WTC11 (cell line): Measurements from ENCODE around the gene MORN4. TPM values are rescaled to one million over a fixed set of nuclear protein-coding genes. Genes with fewer than 3 reads are reported as not detected.

Experiments used
- ATAC-seq: fragments of 200-7000 bp; cut with Tn5 transposase; 2 replicates; pipeline ENCODE4 v1.10.0; 2021; ENCODE audit warnings: mild to moderate bottlenecking, moderate library complexity
- CTCF ChIA-PET: fragments of 300-600 bp; sonication (Branson Sonifier 250); formaldehyde crosslinking; loops from one replicate; lab custom pipeline; 2021; ENCODE audit warnings: antibody characterized with exemption; lab: Charles Lee
- POLR2A ChIA-PET: fragments of 350-600 bp; sonication (Branson Sonifier 250); formaldehyde crosslinking; loops from one replicate; lab custom pipeline; 2021; ENCODE audit warnings: antibody characterized with exemption; lab: Charles Lee
- DNase-seq: peaks from one replicate; pipeline ENCODE4 v3.0.0; 2021; ENCODE audit warnings: low spot score
- H3K27ac Mint-ChIP-seq: 2 replicates; pipeline ENCODE4 v1.8.0; 2021; ENCODE audit warnings: mixed read lengths
- H3K27me3 Mint-ChIP-seq: 2 replicates; pipeline ENCODE4 v1.8.0; 2021; ENCODE audit warnings: low read depth, mild to moderate bottlenecking, moderate library complexity, mixed read lengths
- H3K36me3 Mint-ChIP-seq: 2 replicates; pipeline ENCODE4 v1.8.0; 2021; ENCODE audit warnings: mixed read lengths
- H3K4me1 Mint-ChIP-seq: 2 replicates; pipeline ENCODE4 v1.8.0; 2022; ENCODE audit warnings: mixed read lengths
- H3K4me3 Mint-ChIP-seq: 2 replicates; pipeline ENCODE4 v1.8.0; 2021; ENCODE audit warnings: mild to moderate bottlenecking, moderate library complexity, mixed read lengths
- H3K9me3 Mint-ChIP-seq: 2 replicates; pipeline ENCODE4 v1.8.0; 2021; ENCODE audit warnings: mixed read lengths
- CBFB ChIP-seq: sonication (generic); formaldehyde crosslinking; IDR thresholded peaks from 2 replicates; pipeline ENCODE4 v1.8.1; 2022; ENCODE audit warnings: mild to moderate bottlenecking, low read depth, missing genetic modification reagents
- ESRRA ChIP-seq: sonication (generic); formaldehyde crosslinking; IDR thresholded peaks from 2 replicates; pipeline ENCODE4 v1.8.1; 2022; ENCODE audit warnings: mild to moderate bottlenecking, missing genetic modification reagents, borderline replicate concordance
- ETV6 ChIP-seq: sonication (generic); formaldehyde crosslinking; IDR thresholded peaks from 2 replicates; pipeline ENCODE4 v1.8.1; 2022; ENCODE audit warnings: mild to moderate bottlenecking, missing genetic modification reagents
- FOXP1 ChIP-seq: sonication (generic); formaldehyde crosslinking; IDR thresholded peaks from 2 replicates; pipeline ENCODE4 v1.8.0; 2022; ENCODE audit warnings: missing genetic modification reagents, mild to moderate bottlenecking, moderate library complexity, borderline replicate concordance
- HMGA2 ChIP-seq: fragments of 250-450 bp; sonication (Bioruptor Pico); IDR thresholded peaks from 2 replicates; pipeline ENCODE4 v1.4.0; 2021; ENCODE audit warnings: mild to moderate bottlenecking, moderate library complexity
- KAT7 ChIP-seq: sonication (generic); formaldehyde crosslinking; IDR thresholded peaks from 2 replicates; pipeline ENCODE4 v1.8.1; 2023; ENCODE audit warnings: missing genetic modification reagents, mild to moderate bottlenecking, borderline replicate concordance
- MYBL2 ChIP-seq: sonication (generic); formaldehyde crosslinking; IDR thresholded peaks from 2 replicates; pipeline ENCODE4 v1.8.1; 2023; ENCODE audit warnings: mild to moderate bottlenecking, moderate library complexity, missing genetic modification reagents
- SMAD4 ChIP-seq: sonication (generic); formaldehyde crosslinking; IDR thresholded peaks from 2 replicates; pipeline ENCODE4 v1.8.0; 2022; ENCODE audit warnings: mild to moderate bottlenecking, missing genetic modification reagents
- SOX15 ChIP-seq: fragments of 250-450 bp; sonication (Bioruptor Pico); IDR thresholded peaks from 2 replicates; pipeline ENCODE4 v1.9.0; 2021; ENCODE audit warnings: mild to moderate bottlenecking
- TCF7 ChIP-seq: sonication (generic); formaldehyde crosslinking; IDR thresholded peaks from 2 replicates; pipeline ENCODE4 v1.8.0; 2022; ENCODE audit warnings: mild to moderate bottlenecking, low read depth, missing genetic modification reagents, moderate library complexity
- TEAD1 ChIP-seq: sonication (generic); formaldehyde crosslinking; IDR thresholded peaks from 2 replicates; pipeline ENCODE4 v1.8.0; 2022; ENCODE audit warnings: mild to moderate bottlenecking, missing genetic modification reagents
- TEAD4 ChIP-seq: sonication (generic); formaldehyde crosslinking; IDR thresholded peaks from 2 replicates; pipeline ENCODE4 v1.8.0; 2022; ENCODE audit warnings: mild to moderate bottlenecking, missing genetic modification reagents
- ZBTB21 ChIP-seq: sonication (generic); formaldehyde crosslinking; IDR thresholded peaks from 2 replicates; pipeline ENCODE4 v1.8.1; 2023; ENCODE audit warnings: mild to moderate bottlenecking, missing genetic modification reagents, borderline replicate concordance
- ZNF263 ChIP-seq: sonication (generic); formaldehyde crosslinking; IDR thresholded peaks from 2 replicates; pipeline ENCODE4 v1.8.1; 2022; ENCODE audit warnings: low read depth, mild to moderate bottlenecking, moderate library complexity, missing genetic modification reagents
- ZNF396 ChIP-seq: fragments of 250-450 bp; sonication (Bioruptor Pico); IDR thresholded peaks from 2 replicates; pipeline ENCODE4 v1.8.0; 2021; ENCODE audit warnings: mild to moderate bottlenecking, moderate library complexity, borderline replicate concordance
- ZNF416 ChIP-seq: fragments of 250-450 bp; sonication (Bioruptor Pico); IDR thresholded peaks from 2 replicates; pipeline ENCODE4 v1.9.0; 2021; ENCODE audit warnings: mild to moderate bottlenecking, inconsistent platforms
- ZNF423 ChIP-seq: fragments of 250-450 bp; sonication (Bioruptor Pico); IDR thresholded peaks from 2 replicates; pipeline ENCODE4 v2.1.2; 2022; ENCODE audit warnings: mild to moderate bottlenecking, moderate library complexity
- ZNF671 ChIP-seq: fragments of 250-450 bp; sonication (Bioruptor Pico); IDR thresholded peaks from 2 replicates; pipeline ENCODE4 v1.8.0; 2021; ENCODE audit warnings: mild to moderate bottlenecking
- total RNA-seq: library from RNA; stranded (reverse); gene quantifications from 3 replicates; pipeline ENCODE4 v1.2.3, GENCODE V29; 2021
- TF ChIP-seq, protein P1 (sequence below): sonication (generic); formaldehyde crosslinking; IDR thresholded peaks from 2 replicates; pipeline ENCODE4 v1.8.0; 2022; ENCODE audit warnings: mild to moderate bottlenecking, missing genetic modification reagents
- TF ChIP-seq, protein P2 (sequence below): fragments of 250-450 bp; sonication (Bioruptor Pico); IDR thresholded peaks from 2 replicates; pipeline ENCODE4 v1.9.0; 2021; ENCODE audit warnings: moderate library complexity, mild to moderate bottlenecking, inconsistent platforms, borderline replicate concordance
- TF ChIP-seq, protein P3 (sequence below): sonication (generic); formaldehyde crosslinking; conservative IDR thresholded peaks from 2 replicates; pipeline ENCODE4 v1.8.1; 2023; ENCODE audit warnings: mild to moderate bottlenecking, low read depth, missing genetic modification reagents, moderate library complexity
- TF ChIP-seq, protein P4 (sequence below): sonication (generic); formaldehyde crosslinking; IDR thresholded peaks from 2 replicates; pipeline ENCODE4 v1.8.1; 2022; ENCODE audit warnings: mild to moderate bottlenecking, missing genetic modification reagents, moderate library complexity, borderline replicate concordance
- TF ChIP-seq, protein P5 (sequence below): sonication (generic); formaldehyde crosslinking; IDR thresholded peaks from 2 replicates; pipeline ENCODE4 v1.8.1; 2023; ENCODE audit warnings: mild to moderate bottlenecking, missing genetic modification reagents
- TF ChIP-seq, protein P6 (sequence below): sonication (generic); formaldehyde crosslinking; IDR thresholded peaks from 2 replicates; pipeline ENCODE4 v1.8.0; 2023; ENCODE audit warnings: missing genetic modification reagents
- TF ChIP-seq, protein P7 (sequence below): fragments of 250-450 bp; sonication (Bioruptor Pico); conservative IDR thresholded peaks from 2 replicates; pipeline ENCODE4 v1.9.0; 2021; ENCODE audit warnings: mild to moderate bottlenecking

MORN4 gene
- total RNA-seq, 1 experiment from 2014 or later, result 21.8 TPM

DNA sequence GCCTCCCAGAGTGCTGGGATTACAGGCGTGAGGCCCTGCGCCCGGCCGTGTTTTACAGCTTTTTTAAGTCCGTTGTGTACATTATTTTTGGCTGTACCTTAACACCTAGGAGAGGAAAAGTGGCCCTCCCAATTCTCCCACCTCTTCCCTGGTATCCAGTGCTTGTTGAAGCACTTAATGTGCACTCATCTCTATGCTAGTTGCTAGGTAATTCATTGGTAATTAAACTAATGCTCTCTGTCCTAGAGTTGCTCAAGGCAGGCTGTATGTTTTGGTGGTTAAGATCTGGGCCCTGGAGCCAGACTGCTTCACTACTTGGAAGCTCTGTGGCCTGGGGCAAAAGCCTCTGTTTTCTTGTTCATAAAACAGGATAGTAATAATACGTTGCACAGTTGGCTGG is 34.2 kb upstream of the MORN4 start:
- ATAC-seq (no peak), DNase-seq (no peak)
- ChIA-PET CTCF (no interaction called here), POLR2A (no interaction called here)
- Mint-ChIP-seq H3K27ac (no peak overlapping the region), H3K9me3 (no peaks in the 10 kb centered on the region), H3K36me3 (peaks cover 51% of the 10 kb centered on the region), H3K27me3 (no peaks in the 10 kb centered on the region), H3K4me3 (no peak overlapping the region), H3K4me1 (no peaks in the 10 kb centered on the region)
- TF ChIP-seq ZNF671 (CRISPR knock-in tag), result no peak
- no peak for TF ChIP-seq TEAD4 (CRISPR knock-in tag)
- TF ChIP-seq CBFB (CRISPR knock-in tag), result no peak
- TF ChIP-seq, protein P1, sequence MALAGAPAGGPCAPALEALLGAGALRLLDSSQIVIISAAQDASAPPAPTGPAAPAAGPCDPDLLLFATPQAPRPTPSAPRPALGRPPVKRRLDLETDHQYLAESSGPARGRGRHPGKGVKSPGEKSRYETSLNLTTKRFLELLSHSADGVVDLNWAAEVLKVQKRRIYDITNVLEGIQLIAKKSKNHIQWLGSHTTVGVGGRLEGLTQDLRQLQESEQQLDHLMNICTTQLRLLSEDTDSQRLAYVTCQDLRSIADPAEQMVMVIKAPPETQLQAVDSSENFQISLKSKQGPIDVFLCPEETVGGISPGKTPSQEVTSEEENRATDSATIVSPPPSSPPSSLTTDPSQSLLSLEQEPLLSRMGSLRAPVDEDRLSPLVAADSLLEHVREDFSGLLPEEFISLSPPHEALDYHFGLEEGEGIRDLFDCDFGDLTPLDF (CRISPR knock-in tag), result no peak
- TF ChIP-seq, protein P2, sequence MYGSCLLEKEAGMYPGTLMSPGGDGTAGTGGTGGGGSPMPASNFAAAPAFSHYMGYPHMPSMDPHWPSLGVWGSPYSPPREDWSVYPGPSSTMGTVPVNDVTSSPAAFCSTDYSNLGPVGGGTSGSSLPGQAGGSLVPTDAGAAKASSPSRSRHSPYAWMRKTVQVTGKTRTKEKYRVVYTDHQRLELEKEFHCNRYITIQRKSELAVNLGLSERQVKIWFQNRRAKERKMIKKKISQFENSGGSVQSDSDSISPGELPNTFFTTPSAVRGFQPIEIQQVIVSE, result no peak
- TF ChIP-seq TEAD1, result no peak
- TF ChIP-seq FOXP1, result no peak
- TF ChIP-seq ZBTB21 (CRISPR knock-in tag), result no peak
- TF ChIP-seq, protein P3, sequence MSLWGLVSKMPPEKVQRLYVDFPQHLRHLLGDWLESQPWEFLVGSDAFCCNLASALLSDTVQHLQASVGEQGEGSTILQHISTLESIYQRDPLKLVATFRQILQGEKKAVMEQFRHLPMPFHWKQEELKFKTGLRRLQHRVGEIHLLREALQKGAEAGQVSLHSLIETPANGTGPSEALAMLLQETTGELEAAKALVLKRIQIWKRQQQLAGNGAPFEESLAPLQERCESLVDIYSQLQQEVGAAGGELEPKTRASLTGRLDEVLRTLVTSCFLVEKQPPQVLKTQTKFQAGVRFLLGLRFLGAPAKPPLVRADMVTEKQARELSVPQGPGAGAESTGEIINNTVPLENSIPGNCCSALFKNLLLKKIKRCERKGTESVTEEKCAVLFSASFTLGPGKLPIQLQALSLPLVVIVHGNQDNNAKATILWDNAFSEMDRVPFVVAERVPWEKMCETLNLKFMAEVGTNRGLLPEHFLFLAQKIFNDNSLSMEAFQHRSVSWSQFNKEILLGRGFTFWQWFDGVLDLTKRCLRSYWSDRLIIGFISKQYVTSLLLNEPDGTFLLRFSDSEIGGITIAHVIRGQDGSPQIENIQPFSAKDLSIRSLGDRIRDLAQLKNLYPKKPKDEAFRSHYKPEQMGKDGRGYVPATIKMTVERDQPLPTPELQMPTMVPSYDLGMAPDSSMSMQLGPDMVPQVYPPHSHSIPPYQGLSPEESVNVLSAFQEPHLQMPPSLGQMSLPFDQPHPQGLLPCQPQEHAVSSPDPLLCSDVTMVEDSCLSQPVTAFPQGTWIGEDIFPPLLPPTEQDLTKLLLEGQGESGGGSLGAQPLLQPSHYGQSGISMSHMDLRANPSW (CRISPR knock-in tag), result no peak
- no peak for TF ChIP-seq SOX15 (CRISPR knock-in tag)
- TF ChIP-seq, protein P4, sequence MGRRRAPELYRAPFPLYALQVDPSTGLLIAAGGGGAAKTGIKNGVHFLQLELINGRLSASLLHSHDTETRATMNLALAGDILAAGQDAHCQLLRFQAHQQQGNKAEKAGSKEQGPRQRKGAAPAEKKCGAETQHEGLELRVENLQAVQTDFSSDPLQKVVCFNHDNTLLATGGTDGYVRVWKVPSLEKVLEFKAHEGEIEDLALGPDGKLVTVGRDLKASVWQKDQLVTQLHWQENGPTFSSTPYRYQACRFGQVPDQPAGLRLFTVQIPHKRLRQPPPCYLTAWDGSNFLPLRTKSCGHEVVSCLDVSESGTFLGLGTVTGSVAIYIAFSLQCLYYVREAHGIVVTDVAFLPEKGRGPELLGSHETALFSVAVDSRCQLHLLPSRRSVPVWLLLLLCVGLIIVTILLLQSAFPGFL (CRISPR knock-in tag), result no peak
- TF ChIP-seq, protein P5, sequence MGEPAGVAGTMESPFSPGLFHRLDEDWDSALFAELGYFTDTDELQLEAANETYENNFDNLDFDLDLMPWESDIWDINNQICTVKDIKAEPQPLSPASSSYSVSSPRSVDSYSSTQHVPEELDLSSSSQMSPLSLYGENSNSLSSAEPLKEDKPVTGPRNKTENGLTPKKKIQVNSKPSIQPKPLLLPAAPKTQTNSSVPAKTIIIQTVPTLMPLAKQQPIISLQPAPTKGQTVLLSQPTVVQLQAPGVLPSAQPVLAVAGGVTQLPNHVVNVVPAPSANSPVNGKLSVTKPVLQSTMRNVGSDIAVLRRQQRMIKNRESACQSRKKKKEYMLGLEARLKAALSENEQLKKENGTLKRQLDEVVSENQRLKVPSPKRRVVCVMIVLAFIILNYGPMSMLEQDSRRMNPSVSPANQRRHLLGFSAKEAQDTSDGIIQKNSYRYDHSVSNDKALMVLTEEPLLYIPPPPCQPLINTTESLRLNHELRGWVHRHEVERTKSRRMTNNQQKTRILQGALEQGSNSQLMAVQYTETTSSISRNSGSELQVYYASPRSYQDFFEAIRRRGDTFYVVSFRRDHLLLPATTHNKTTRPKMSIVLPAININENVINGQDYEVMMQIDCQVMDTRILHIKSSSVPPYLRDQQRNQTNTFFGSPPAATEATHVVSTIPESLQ (CRISPR knock-in tag), result no peak
- TF ChIP-seq SMAD4, result no peak
- TF ChIP-seq HMGA2 (CRISPR knock-in tag), result no peak
- TF ChIP-seq KAT7 (CRISPR knock-in tag), result no peak
- TF ChIP-seq ZNF396 (CRISPR knock-in tag), result no peak
- TF ChIP-seq, protein P6, sequence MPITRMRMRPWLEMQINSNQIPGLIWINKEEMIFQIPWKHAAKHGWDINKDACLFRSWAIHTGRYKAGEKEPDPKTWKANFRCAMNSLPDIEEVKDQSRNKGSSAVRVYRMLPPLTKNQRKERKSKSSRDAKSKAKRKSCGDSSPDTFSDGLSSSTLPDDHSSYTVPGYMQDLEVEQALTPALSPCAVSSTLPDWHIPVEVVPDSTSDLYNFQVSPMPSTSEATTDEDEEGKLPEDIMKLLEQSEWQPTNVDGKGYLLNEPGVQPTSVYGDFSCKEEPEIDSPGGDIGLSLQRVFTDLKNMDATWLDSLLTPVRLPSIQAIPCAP (CRISPR knock-in tag), result no peak
- no peak for TF ChIP-seq ZNF416

DNA sequence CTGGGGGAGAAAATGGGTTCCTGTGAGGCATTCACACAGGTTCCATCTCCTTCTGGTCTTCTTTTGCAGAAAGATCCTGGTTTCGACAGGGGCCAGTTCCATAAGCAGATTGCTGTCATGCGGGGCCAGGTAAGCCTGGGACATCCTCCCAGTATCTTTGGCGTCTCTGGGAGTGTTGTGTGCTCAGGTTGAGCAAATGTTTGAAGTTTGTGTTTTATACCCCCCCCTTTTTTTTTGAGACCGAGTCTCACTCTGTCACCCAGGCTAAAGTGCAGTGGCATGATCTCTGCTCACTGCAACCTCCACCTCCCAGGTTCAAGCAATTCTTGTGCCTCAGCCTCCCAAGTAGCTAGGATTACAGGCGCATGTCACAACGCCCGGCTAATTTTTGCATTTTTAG is 33.7 kb upstream of the MORN4 start:
- H3K27ac Mint-ChIP-seq, result no peak overlapping the region
- ATAC-seq, result no peak
- peaks cover 56% of the 10 kb centered on the region for H3K36me3 Mint-ChIP-seq

More for the DNA sequence above, 33.7 kb upstream of the MORN4 start:
- Mint-ChIP-seq H3K27me3 (no peaks in the 10 kb centered on the region), H3K4me1 (no peaks in the 10 kb centered on the region)
- TF ChIP-seq ZNF423 (CRISPR knock-in tag) (no peak), ZNF263 (CRISPR knock-in tag) (no peak), MYBL2 (CRISPR knock-in tag) (no peak), TCF7 (no peak), ESRRA (no peak), ETV6 (no peak)
- TF ChIP-seq, protein P7, sequence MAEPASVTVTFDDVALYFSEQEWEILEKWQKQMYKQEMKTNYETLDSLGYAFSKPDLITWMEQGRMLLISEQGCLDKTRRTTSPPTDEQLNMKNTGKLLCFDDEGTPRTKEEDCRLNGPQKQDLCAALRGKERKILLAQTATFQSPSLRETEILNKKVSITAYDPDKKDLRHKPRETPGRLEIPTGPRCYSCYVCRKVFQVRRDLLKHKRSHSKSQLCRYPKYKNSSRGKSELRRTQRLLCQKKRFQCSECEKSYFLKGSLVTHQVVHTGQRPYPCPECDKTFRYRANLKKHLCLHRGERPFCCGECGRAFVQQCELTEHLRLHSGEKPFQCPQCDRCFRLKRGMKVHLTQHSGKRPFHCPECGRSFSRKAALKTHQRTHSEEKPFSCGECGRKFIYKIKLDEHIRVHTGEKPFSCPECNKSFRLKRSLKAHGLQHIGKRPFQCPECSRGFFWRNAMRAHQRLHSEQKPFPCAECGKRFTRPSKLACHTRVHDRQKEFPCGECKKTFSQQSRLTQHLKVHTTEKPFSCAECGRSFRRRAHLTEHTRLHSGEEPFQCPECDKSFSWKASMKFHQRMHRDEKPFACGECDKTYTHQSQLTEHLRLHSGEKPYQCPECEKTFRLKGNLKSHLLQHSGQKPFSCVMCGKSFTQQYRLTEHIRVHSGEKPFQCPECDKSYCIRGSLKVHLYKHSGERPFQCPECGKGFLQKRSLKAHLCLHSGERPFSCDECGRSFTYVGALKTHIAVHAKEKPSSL, result no peak
- TF ChIP-seq, all 79 proteins: peak for 0
- ChIA-PET POLR2A (no interaction called here), CTCF (no interaction called here)
- Mint-ChIP-seq H3K9me3 (no peaks in the 10 kb centered on the region), H3K4me3 (no peak overlapping the region)
- no peak for DNase-seq
